Natural killer cell (primary cell): Measurements from ENCODE around the gene FTH1. TPM values are rescaled to one million over a fixed set of nuclear protein-coding genes. Genes with fewer than 3 reads are reported as not detected.

ENCODE experiments used
- ATAC-seq, 3 donors: fragments of 150-1000 bp in 2 of 3; fragments of 200-7000 bp in 1 of 3; cut with Tn5 transposase; 1 replicate in 1 of 3; 2 replicates in 2 of 3; pipeline ENCODE4 v1.10.0; 2021; ENCODE audit warnings: mild to moderate bottlenecking in 2 of 3, moderate library complexity in 2 of 3
- DNase-seq, 2 donors: peaks; one replicate each; pipeline versions ENCODE4 v3.0.0 to v3.0.0-alpha.2; 2013 to 2021; ENCODE audit warnings: mixed read lengths in 1 of 2
- H3K27ac ChIP-seq: one replicate; pipeline ENCODE4 v1.5.1; 2013; ENCODE audit warnings: mild to moderate bottlenecking, low read length
- H3K27me3 ChIP-seq: one replicate; pipeline ENCODE4 v1.6.1; 2013; ENCODE audit warnings: low read length; ENCODE audit not compliant: control insufficient read depth, insufficient read depth
- H3K36me3 ChIP-seq: one replicate; pipeline ENCODE4 v1.6.1; 2013; ENCODE audit warnings: low read length; ENCODE audit not compliant: control insufficient read depth, insufficient read depth
- H3K4me1 ChIP-seq: one replicate; pipeline ENCODE4 v1.6.1; 2013; ENCODE audit warnings: low read length; ENCODE audit not compliant: control insufficient read depth, insufficient read depth
- H3K4me3 ChIP-seq: one replicate; pipeline ENCODE4 v1.5.1; 2013; ENCODE audit warnings: low read length
- H3K9me3 ChIP-seq: one replicate; pipeline ENCODE4 v1.6.1; 2013; ENCODE audit warnings: low read length; ENCODE audit not compliant: control insufficient read depth, insufficient read depth
- H3K27ac Mint-ChIP-seq, 2 donors: one replicate each; pipeline ENCODE4 v1.8.0; 2022; ENCODE audit warnings: mild to moderate bottlenecking in 2 of 2, mixed read lengths in 2 of 2, moderate library complexity in 1 of 2
- H3K27me3 Mint-ChIP-seq, 2 donors: one replicate each; pipeline ENCODE4 v1.8.0; 2022; ENCODE audit warnings: low read depth in 2 of 2, mixed read lengths in 2 of 2
- H3K36me3 Mint-ChIP-seq: one replicate; pipeline ENCODE4 v1.8.0; 2022; ENCODE audit warnings: mixed read lengths
- H3K4me1 Mint-ChIP-seq, 2 donors: one replicate each; pipeline ENCODE4 v1.8.0; 2022; ENCODE audit warnings: mixed read lengths in 2 of 2
- H3K4me3 Mint-ChIP-seq: one replicate; pipeline ENCODE4 v1.8.0; 2022; ENCODE audit warnings: mild to moderate bottlenecking, moderate library complexity, mixed read lengths
- H3K9me3 Mint-ChIP-seq, 2 donors: one replicate each; pipeline ENCODE4 v1.8.0; 2022; ENCODE audit warnings: mixed read lengths in 2 of 2
- WGBS: methylation state at CpG from one replicate; pipeline ENCODE4 v1.1.7; 2013; ENCODE audit warnings: missing lambda C conversion rate; ENCODE audit not compliant: insufficient coverage; 5-methylcytosine and 5-hydroxymethylcytosine counted together
- intact Hi-C: fragments of 100-400 bp; cut with micrococcal nuclease; formaldehyde crosslinking; loops from one replicate; pipeline ENCODE4 v1.14.2; 2022
- total RNA-seq, 4 donors: library from RNA; stranded (reverse); fragments of 120-200 nt in 1 of 4; gene quantifications; one replicate each; pipeline versions ENCODE4 v1.2.3 to v1.2.4, GENCODE V29; 2013 to 2022
- TF ChIP-seq, protein P1 (sequence below): fragments of 200-600 bp; IDR thresholded peaks from one replicate; pipeline ENCODE4 v1.8.0; 2022; ENCODE audit warnings: antibody characterized with exemption

The FTH1 gene
- total RNA-seq, 3 donors from 2014 or later (not counting 1 experiment from before 2014, with no cell fraction given) = 1,067 to 1,951 (median 1,796) TPM

DNA sequence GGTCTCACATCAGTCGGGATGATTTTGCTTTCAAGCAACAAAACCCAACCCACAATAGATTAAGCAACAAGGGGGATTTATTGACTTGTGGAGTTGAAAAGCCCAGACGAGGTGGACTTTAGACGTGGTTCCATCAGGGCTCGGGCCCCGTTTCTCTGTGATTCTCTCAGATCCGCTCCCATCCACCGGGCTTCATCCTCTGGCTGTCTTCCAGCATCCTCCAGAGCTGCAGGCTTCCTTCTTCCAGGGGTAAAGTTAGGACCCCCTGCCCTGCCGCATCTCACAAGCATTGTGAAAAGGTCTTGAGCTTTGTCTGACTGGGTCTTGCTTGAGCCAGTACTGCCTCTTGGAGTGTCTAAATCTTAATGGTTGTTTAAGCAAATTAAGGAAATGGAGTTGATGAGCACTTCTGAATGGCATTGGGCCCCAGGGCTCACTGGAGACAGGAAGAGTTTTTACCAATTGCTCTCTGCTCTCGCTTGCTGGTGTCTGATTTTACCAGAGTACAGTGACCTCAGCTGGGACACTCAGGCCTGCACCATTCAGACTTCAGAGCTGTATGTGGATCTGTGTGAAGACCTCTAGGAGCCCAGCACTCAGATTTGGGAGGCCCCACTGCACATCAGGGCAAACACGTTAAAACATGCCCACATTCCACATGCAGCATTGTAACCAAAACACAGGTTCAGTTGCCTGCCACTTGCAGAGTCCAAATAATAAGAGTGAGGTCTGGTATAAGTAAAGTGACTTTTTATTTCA lies 13.5 kb upstream of the FTH1 start:
- DNase-seq (no peak), ATAC-seq (no peak)
- WGBS = 96% methylated on average over 9 of the region's 10 CpGs
- Mint-ChIP-seq H3K9me3 (peaks cover 0 to 1% of the 10 kb centered on the region in 2 donors), H3K36me3 (peaks cover 3% of the 10 kb centered on the region), H3K27ac (no peak overlapping the region), H3K27me3 (peaks cover 3 to 5% of the 10 kb centered on the region in 2 donors), H3K4me3 (no peak overlapping the region), H3K4me1 (no peaks in the 10 kb centered on the region)
- Histone ChIP-seq H3K4me1 (no peaks in the 10 kb centered on the region), H3K27me3 (no peaks in the 10 kb centered on the region), H3K4me3 (no peak overlapping the region), H3K36me3 (no peaks in the 10 kb centered on the region), H3K9me3 (no peaks in the 10 kb centered on the region), H3K27ac (no peak overlapping the region)
- intact Hi-C loops = no loop called here
- TF ChIP-seq, protein P1, sequence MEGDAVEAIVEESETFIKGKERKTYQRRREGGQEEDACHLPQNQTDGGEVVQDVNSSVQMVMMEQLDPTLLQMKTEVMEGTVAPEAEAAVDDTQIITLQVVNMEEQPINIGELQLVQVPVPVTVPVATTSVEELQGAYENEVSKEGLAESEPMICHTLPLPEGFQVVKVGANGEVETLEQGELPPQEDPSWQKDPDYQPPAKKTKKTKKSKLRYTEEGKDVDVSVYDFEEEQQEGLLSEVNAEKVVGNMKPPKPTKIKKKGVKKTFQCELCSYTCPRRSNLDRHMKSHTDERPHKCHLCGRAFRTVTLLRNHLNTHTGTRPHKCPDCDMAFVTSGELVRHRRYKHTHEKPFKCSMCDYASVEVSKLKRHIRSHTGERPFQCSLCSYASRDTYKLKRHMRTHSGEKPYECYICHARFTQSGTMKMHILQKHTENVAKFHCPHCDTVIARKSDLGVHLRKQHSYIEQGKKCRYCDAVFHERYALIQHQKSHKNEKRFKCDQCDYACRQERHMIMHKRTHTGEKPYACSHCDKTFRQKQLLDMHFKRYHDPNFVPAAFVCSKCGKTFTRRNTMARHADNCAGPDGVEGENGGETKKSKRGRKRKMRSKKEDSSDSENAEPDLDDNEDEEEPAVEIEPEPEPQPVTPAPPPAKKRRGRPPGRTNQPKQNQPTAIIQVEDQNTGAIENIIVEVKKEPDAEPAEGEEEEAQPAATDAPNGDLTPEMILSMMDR = no peak

DNA sequence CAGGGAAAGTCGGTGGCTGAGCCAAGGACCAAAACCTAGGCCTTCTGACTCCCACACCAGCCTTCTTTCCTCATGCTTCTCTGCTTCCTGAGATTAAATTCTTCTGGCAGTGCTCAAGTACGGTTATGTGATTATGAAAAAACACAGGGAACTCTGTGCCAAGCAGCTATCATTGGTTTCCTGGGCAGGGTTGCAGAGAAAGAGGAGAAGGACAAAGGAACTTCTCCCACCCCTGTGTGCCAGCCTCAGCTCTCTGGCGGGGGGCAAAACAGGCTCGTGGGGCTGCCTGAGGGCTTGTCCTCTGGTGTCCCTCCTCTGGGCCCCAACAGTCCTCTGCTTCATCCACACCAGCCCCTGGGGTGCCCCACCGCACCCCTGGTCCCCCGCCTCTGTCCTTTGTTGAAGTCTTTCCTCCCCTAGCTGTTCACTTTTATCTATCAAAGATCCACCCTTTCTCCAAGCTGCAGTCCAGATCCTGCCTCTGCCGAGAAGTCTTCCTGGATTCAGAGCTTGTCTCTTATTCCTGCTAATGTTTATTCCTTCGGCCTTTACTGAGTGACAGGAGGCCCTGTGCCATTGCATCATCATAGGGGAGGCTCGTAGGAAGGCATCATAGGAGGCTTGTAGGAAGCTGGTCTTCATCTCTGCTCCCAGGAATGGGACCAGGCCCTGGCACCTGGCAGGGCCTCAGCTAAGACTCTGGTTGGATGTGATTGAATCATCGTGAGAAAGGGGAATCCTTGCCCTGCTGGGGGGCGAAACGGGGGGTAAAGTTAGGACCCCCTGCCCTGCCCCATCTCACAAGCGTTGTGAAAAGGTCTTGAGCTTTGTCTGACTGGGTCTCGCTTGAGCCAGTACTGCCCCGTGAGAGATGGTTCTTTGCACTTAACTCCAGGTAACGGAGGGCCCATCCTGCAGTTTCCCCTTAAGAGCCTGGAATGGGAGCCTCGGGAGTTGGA lies 11.5 kb upstream of the FTH1 start:
- TF ChIP-seq, protein P1 = no peak
- Histone ChIP-seq H3K4me1 (no peaks in the 10 kb centered on the region), H3K4me3 (no peak overlapping the region), H3K27me3 (no peaks in the 10 kb centered on the region), H3K27ac (no peak overlapping the region), H3K9me3 (no peaks in the 10 kb centered on the region), H3K36me3 (no peaks in the 10 kb centered on the region)
- no peaks in the 10 kb centered on the region for H3K9me3 Mint-ChIP-seq
- ATAC-seq (no peak), DNase-seq (no peak)
- 79% methylated on average over 16 of the region's 17 CpGs for WGBS
- H3K36me3 Mint-ChIP-seq = no peaks in the 10 kb centered on the region
- H3K27ac Mint-ChIP-seq = no peak overlapping the region
- intact Hi-C loops = no loop called here
- no peaks in the 10 kb centered on the region for H3K27me3 Mint-ChIP-seq
- no peaks in the 10 kb centered on the region for H3K4me1 Mint-ChIP-seq
- H3K4me3 Mint-ChIP-seq = no peak overlapping the region

DNA sequence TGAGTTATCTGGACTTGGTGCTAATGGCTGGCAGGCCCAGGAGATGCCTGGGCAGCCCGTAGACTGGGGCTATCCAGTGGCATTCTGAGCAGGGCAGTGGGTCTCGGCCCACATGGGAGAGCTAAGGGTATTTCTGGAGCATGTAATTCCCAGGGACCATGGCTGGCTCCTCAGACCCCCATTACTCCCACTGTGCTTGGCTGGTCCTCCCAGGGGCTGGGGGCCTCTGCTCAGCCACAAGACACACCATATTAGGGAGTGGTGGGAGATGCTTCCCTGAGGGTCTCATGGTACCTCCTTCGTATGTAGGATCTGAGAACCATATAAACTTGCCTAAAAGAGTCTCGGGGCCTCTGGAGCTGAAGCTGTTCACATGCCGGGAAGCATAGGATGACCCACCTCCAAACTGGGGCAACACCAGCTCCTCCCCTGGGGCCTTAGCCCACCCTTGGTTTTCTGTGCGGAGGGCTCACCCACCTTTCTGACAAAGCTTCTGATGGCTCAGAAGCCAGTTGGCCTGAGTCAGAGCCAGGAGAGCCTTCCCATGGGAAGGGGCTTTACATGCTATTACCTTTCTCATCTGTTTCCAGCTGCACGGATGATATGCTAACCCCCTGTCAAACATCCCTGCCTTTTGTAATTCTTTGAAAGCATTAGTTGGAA lies 9.5 kb upstream of the FTH1 start:
- no peak overlapping the region for H3K4me3 ChIP-seq
- TF ChIP-seq, protein P1 = no peak
- H3K9me3 ChIP-seq = no peaks in the 10 kb centered on the region
- H3K36me3 Mint-ChIP-seq = no peaks in the 10 kb centered on the region
- DNase-seq (no peak), ATAC-seq (no peak)
- H3K4me1 Mint-ChIP-seq = peaks cover 0 to 4% of the 10 kb centered on the region in 2 donors
- H3K9me3 Mint-ChIP-seq = no peaks in the 10 kb centered on the region
- 89% methylated on average over 6 of the region's 7 CpGs for WGBS
- H3K27me3 ChIP-seq = no peaks in the 10 kb centered on the region
- no peak overlapping the region for H3K4me3 Mint-ChIP-seq
- no peaks in the 10 kb centered on the region for H3K27me3 Mint-ChIP-seq
- peaks cover 18% of the 10 kb centered on the region for H3K4me1 ChIP-seq
- no peak overlapping the region for H3K27ac Mint-ChIP-seq
- intact Hi-C loops = no loop called here
- H3K27ac ChIP-seq = no peak overlapping the region
- H3K36me3 ChIP-seq = no peaks in the 10 kb centered on the region
